Lung (tissue), 12 donors: ENCODE results near the gene TNNT3. TPM values are rescaled to one million over a fixed set of nuclear protein-coding genes. Genes with fewer than 3 reads are reported as not detected.
A peak's percentile ranks its signal among the peaks of the same experiment; 100 is the strongest.

Source experiments
- ATAC-seq: fragments of 200-7000 bp; cut with Tn5 transposase; one replicate; pipeline ENCODE4 v1.9.1; 2020; ENCODE audit warnings: moderate number of reproducible peaks; ENCODE audit not compliant: insufficient read depth, low FRiP score
- DNase-seq, 3 donors: peaks; one replicate each; pipeline ENCODE4 v3.0.0-alpha.2; 2013 to 2017
- H3K27ac ChIP-seq, 2 donors: one replicate each; pipeline ENCODE4 v1.5.1; 2013; ENCODE audit warnings: mild to moderate bottlenecking in 2 of 2, moderate library complexity in 2 of 2, control low read depth in 1 of 2, inconsistent platforms in 1 of 2, low read depth in 1 of 2, low read length in 1 of 2
- H3K27me3 ChIP-seq, 3 donors: one replicate each; pipeline ENCODE4 v1.5.1; 2013; ENCODE audit warnings: low read length in 2 of 3; ENCODE audit not compliant: control insufficient read depth in 3 of 3, insufficient read depth in 3 of 3
- H3K36me3 ChIP-seq, 4 donors: one replicate each; pipeline ENCODE4 v1.5.1; 2013; ENCODE audit warnings: low read length in 4 of 4, mild to moderate bottlenecking in 1 of 4, moderate library complexity in 1 of 4; ENCODE audit not compliant: control insufficient read depth in 4 of 4, insufficient read depth in 4 of 4
- H3K4me1 ChIP-seq, 5 donors: one replicate each; pipeline ENCODE4 v1.5.1; 2013; ENCODE audit warnings: low read length in 5 of 5, mild to moderate bottlenecking in 2 of 5, moderate library complexity in 1 of 5; ENCODE audit not compliant: control insufficient read depth in 5 of 5, insufficient read depth in 5 of 5
- H3K4me3 ChIP-seq: one replicate; pipeline ENCODE4 v1.5.1; 2013; ENCODE audit warnings: mild to moderate bottlenecking, control low read depth, moderate library complexity
- H3K9ac ChIP-seq, 2 donors: one replicate each; pipeline ENCODE4 v1.5.1; 2013; ENCODE audit warnings: low read length in 2 of 2, control low read depth in 1 of 2; ENCODE audit not compliant: insufficient read depth in 1 of 2
- H3K9me3 ChIP-seq, 4 donors: one replicate each; pipeline ENCODE4 v1.5.1; 2013; ENCODE audit warnings: low read length in 3 of 4, mild to moderate bottlenecking in 1 of 4, moderate library complexity in 1 of 4; ENCODE audit not compliant: control insufficient read depth in 4 of 4, insufficient read depth in 3 of 4
- CTCF ChIP-seq: IDR thresholded peaks from 2 replicates; pipeline ENCODE4 v1.5.1; 2012; ENCODE audit warnings: mild to moderate bottlenecking; ENCODE audit errors: control extremely low read depth, extremely low read depth
- WGBS, 2 donors: extraction: QIAGEN DNeasy Blood & Tissue Kit; methylation state at CpG; one replicate each; pipeline ENCODE4 v1.1.7; 2013; 5-methylcytosine and 5-hydroxymethylcytosine counted together
- polyA plus RNA-seq, 2 donors: library from polyadenylated mRNA; stranded (reverse); fragments of 200-250 nt; gene quantifications; one replicate each; pipeline ENCODE4 v1.2.1, GENCODE V29; 2013
- total RNA-seq, 2 donors: library from RNA; depleted of rRNA in 1 of 2; stranded (reverse); fragments of >200 nt in 1 of 2; gene quantifications; one replicate each; pipeline ENCODE4 v1.2.1, GENCODE V29; 2014 to 2021
- donor health status: control.
- donor health status: control.
- donor health status: Bipolar disorder and iron deficiency.
- donor health status: healthy.
- donor health status: DM: yes; HTN: yes; CAD: no.

TNNT3 gene
- total and polyA plus RNA-seq, 4 donors = 1.6 to 8.0 (median 5.1) TPM

GRCh38 chr11:1891831-1892115 lies 27.7 kb upstream of the TNNT3 start, which contains the start of gene PRR33:
Gene PRR33, minus strand, starts transcription at chr11:1891895. Its CDS starts 1,311 bp downstream, at chr11:1890584.
- DNase-seq (no peak), ATAC-seq (no peak)
- WGBS, 2 donors = 56 to 77% methylated on average over 7 of the region's 7 CpGs
- no peak within 1 kb of the TSS for H3K4me3 ChIP-seq
- no peaks in the 10 kb centered on the region for H3K27me3 ChIP-seq
- TF ChIP-seq CTCF = no peak
- H3K27ac ChIP-seq = no peak within 1 kb of the TSS
- no peak within 1 kb of the TSS for H3K9ac ChIP-seq
- no peaks in the 10 kb centered on the region for H3K36me3 ChIP-seq
- no peaks in the 10 kb centered on the region for H3K9me3 ChIP-seq
- no peaks in the 10 kb centered on the region for H3K4me1 ChIP-seq

GRCh38 chr11:1892116-1892515 lies 27.4 kb upstream of the TNNT3 start:
- Histone ChIP-seq H3K36me3 (no peaks in the 10 kb centered on the region), H3K4me1 (no peaks in the 10 kb centered on the region), H3K27ac (no peak overlapping the region), H3K4me3 (no peak overlapping the region), H3K9ac (no peak overlapping the region), H3K27me3 (no peaks in the 10 kb centered on the region), H3K9me3 (no peaks in the 10 kb centered on the region)
- 84 to 95% methylated on average over 7 of the region's 7 CpGs for WGBS, 2 donors
- TF ChIP-seq CTCF = no peak
- ATAC-seq (no peak), DNase-seq (no peak)

- Histone ChIP-seq H3K4me1 (no peaks in the 10 kb centered on the region), H3K27ac (no peak overlapping the region), H3K36me3 (no peaks in the 10 kb centered on the region), H3K9ac (no peak overlapping the region), H3K9me3 (no peaks in the 10 kb centered on the region), H3K27me3 (no peaks in the 10 kb centered on the region), H3K4me3 (no peak overlapping the region)
- DNase-seq = no peak
- no peak for TF ChIP-seq CTCF
- WGBS, 2 donors = 89 to 92% methylated on average over 5 of the region's 5 CpGs
- no peak for ATAC-seq
Measured at GRCh38 chr11:1892558-1892957, 26.9 kb upstream of the TNNT3 start.

GRCh38 chr11:1893581-1894359 lies 25.7 kb upstream of the TNNT3 start:
- 86 to 90% methylated on average over 5 of the region's 5 CpGs for WGBS, 2 donors
- Histone ChIP-seq H3K9ac (no peak overlapping the region), H3K4me3 (no peak overlapping the region), H3K4me1 (no peaks in the 10 kb centered on the region), H3K27ac (no peak overlapping the region), H3K27me3 (no peaks in the 10 kb centered on the region), H3K36me3 (no peaks in the 10 kb centered on the region), H3K9me3 (no peaks in the 10 kb centered on the region)
- TF ChIP-seq CTCF = no peak
- DNase-seq (peak in 1 of 3 donors; percentile 11), ATAC-seq (no peak)
